BJ (cell line): ENCODE data around the gene CHST7. TPM values are rescaled to one million over a fixed set of nuclear protein-coding genes. Genes with fewer than 3 reads are reported as not detected.
A peak's percentile ranks its signal among the peaks of the same experiment; 100 is the strongest.

ENCODE experiments used
- CTCF ChIA-PET: fragments of 350-600 bp; formaldehyde crosslinking; extraction: SDS; loops from one replicate; lab custom pipeline; 2021; ENCODE audit warnings: antibody characterized with exemption, inconsistent platforms; lab: Yijun Ruan, JAX
- POLR2A ChIA-PET: fragments of 300-600 bp; sonication (Branson Sonifier 250); formaldehyde crosslinking; extraction: SDS; loops from one replicate; lab custom pipeline; 2021; ENCODE audit warnings: antibody characterized with exemption; lab: Charles Lee
- DNase-seq: peaks from one replicate; pipeline ENCODE4 v3.0.0-alpha.2; 2011; ENCODE audit warnings: low read depth
- H3K27me3 ChIP-seq: 2 replicates; pipeline ENCODE4 v1.6.0; 2011; ENCODE audit warnings: low read length; ENCODE audit not compliant: control insufficient read depth, insufficient read depth
- H3K36me3 ChIP-seq: 2 replicates; pipeline ENCODE4 v1.5.1; 2011; ENCODE audit warnings: low read length; ENCODE audit not compliant: control insufficient read depth, insufficient read depth
- H3K4me3 ChIP-seq: 2 replicates; pipeline ENCODE4 v1.5.1; 2011; ENCODE audit warnings: low read depth, mild to moderate bottlenecking, control low read depth, low read length
- CTCF ChIP-seq: IDR thresholded peaks from 2 replicates; pipeline ENCODE4 v1.5.1; 2011; ENCODE audit warnings: low read depth, mild to moderate bottlenecking, control low read depth, inconsistent platforms, low read length, moderate library complexity; ENCODE audit not compliant: insufficient read depth
- polyA plus RNA-seq: library from polyadenylated mRNA; depleted of rRNA; stranded (reverse); fragments of >200 nt; gene quantifications from 2 replicates; pipeline ENCODE4 v1.2.3, GENCODE V29; 2011

CHST7 gene
- polyA plus RNA-seq, 1 experiment: 2.5 TPM

GRCh38 chrX:46587753-46588171 lies 14.2 kb downstream of the CHST7 start:
- TF ChIP-seq CTCF: no peak
- ChIA-PET POLR2A (no interaction called here), CTCF (no interaction called here)
- no peak for DNase-seq
- no peaks in the 10 kb centered on the region for H3K27me3 ChIP-seq
- no peak overlapping the region for H3K4me3 ChIP-seq
- no peaks in the 10 kb centered on the region for H3K36me3 ChIP-seq

GRCh38 chrX:46588263-46588662 lies 14.7 kb downstream of the CHST7 start:
- ChIA-PET CTCF (no interaction called here), POLR2A (no interaction called here)
- no peak for DNase-seq
- Histone ChIP-seq H3K4me3 (no peak overlapping the region), H3K27me3 (no peaks in the 10 kb centered on the region), H3K36me3 (no peaks in the 10 kb centered on the region)
- TF ChIP-seq CTCF: no peak

GRCh38 chrX:46589977-46590723 lies 16.6 kb downstream of the CHST7 start:
- H3K36me3 ChIP-seq: no peaks in the 10 kb centered on the region
- H3K4me3 ChIP-seq: no peak overlapping the region
- no peak for TF ChIP-seq CTCF
- CTCF ChIA-PET: interaction anchor here (0.6 to 0.7 kb wide), 3 partner anchors 47 to 207 kb away, joined by 3 read pairs; no protein-coding TSS in a partner anchor
- POLR2A ChIA-PET: interaction anchor here (0.6 kb wide), 1 partner anchor 179 kb away, joined by 7 read pairs; no protein-coding TSS in a partner anchor
- H3K27me3 ChIP-seq: no peaks in the 10 kb centered on the region
- peak; percentile 35 for DNase-seq

GRCh38 chrX:46595084-46595483 lies 21.5 kb downstream of the CHST7 start:
- CTCF ChIA-PET: no interaction called here
- POLR2A ChIA-PET: no interaction called here
- Histone ChIP-seq H3K27me3 (no peaks in the 10 kb centered on the region), H3K36me3 (no peaks in the 10 kb centered on the region), H3K4me3 (no peak overlapping the region)
- TF ChIP-seq CTCF: no peak
- DNase-seq: no peak

GRCh38 chrX:46597208-46597607 lies 23.6 kb downstream of the CHST7 start:
- H3K27me3 ChIP-seq: no peaks in the 10 kb centered on the region
- POLR2A ChIA-PET: interaction anchor here (0.6 kb wide), 1 partner anchor 41 kb away, joined by 3 read pairs; no protein-coding TSS in a partner anchor
- H3K4me3 ChIP-seq: no peak overlapping the region
- no peak for TF ChIP-seq CTCF
- CTCF ChIA-PET: no interaction called here
- DNase-seq: no peak
- H3K36me3 ChIP-seq: no peaks in the 10 kb centered on the region
